Choroid plexus epithelial cell (primary cell): ENCODE data around the gene MAMSTR.
A peak's percentile ranks its signal among the peaks of the same experiment; 100 is the strongest.
"Not testable (repeated sequence)": the region's sequence is repeated elsewhere in the genome, so short reads cannot be mapped to it uniquely, and the experiment has no call there.

Experiments
- DNase-seq: peaks from one replicate; pipeline ENCODE4 v3.0.0-alpha.2; 2010; ENCODE audit warnings: low read depth
- H3K4me3 ChIP-seq: 2 replicates; pipeline ENCODE4 v1.5.1; 2011; ENCODE audit warnings: low read depth, mild to moderate bottlenecking, control low read depth, low read length, moderate library complexity
- TF ChIP-seq, protein P1 (sequence below): conservative IDR thresholded peaks from 2 replicates; pipeline ENCODE4 v1.5.1; 2011; ENCODE audit warnings: low read depth, mild to moderate bottlenecking, control low read depth, inconsistent platforms, low read length, moderate library complexity

MAMSTR gene, protein sequence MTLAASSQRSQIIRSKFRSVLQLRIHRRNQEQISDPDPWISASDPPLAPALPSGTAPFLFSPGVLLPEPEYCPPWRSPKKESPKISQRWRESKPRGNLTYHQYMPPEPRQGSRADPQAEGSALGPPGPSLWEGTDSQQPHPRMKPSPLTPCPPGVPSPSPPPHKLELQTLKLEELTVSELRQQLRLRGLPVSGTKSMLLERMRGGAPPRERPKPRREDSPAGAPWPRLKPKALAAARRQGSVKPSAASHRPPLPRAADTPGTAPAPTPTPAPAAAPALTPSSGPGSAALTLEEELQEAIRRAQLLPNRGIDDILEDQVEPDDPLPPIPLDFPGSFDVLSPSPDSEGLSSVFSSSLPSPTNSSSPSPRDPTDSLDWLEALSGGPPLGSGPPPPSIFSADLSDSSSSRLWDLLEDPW

DNA sequence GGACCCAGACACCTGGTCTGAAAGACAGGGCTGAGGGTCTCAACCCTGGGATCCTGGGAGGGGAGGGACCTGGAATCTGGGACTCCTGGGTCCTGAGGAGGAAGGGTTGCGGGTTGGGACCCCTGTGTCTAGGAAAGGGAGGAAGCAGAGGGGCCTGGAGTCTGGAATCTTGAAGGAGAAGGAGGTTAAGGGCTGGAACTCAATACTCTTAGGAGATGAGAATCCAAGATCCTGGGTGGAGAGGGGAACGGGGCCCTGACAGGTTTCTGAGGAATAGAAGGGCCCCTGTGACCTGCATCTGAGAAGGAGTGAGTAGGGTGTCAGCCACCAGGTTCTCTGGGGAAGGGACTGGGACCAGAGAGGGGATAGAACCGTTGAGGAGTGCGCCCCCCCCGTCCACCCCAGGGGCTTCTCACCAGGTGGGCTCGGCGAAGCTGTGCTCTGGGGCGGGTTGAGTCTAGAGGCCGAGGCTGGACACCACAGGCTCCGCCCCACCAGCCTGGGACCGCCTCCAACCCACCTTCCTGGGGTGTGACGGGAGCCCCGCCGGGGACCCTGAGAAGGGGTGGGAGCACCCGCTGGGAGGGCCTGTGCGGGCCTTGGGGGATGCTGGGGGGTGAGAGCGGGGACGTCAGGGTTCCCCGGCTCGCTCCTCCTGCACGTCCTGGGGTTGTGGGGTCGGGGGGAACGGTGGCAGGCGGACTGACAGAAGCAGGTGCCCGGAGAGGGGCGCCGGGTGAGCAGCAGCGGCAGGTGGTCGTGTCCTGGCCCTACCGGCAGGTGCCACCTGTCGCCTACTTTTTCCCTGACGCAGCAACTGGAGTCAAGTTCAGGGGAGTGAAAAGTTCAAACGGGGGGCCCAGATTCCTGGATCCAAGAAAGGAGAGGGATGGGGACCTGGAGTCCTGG, at the start of gene MAMSTR:
MAMSTR (minus strand) TSS at position 463 of the 909 bp plus-strand sequence. CDS start 694 bp downstream, outside the sequence.
- TF ChIP-seq, protein P1, sequence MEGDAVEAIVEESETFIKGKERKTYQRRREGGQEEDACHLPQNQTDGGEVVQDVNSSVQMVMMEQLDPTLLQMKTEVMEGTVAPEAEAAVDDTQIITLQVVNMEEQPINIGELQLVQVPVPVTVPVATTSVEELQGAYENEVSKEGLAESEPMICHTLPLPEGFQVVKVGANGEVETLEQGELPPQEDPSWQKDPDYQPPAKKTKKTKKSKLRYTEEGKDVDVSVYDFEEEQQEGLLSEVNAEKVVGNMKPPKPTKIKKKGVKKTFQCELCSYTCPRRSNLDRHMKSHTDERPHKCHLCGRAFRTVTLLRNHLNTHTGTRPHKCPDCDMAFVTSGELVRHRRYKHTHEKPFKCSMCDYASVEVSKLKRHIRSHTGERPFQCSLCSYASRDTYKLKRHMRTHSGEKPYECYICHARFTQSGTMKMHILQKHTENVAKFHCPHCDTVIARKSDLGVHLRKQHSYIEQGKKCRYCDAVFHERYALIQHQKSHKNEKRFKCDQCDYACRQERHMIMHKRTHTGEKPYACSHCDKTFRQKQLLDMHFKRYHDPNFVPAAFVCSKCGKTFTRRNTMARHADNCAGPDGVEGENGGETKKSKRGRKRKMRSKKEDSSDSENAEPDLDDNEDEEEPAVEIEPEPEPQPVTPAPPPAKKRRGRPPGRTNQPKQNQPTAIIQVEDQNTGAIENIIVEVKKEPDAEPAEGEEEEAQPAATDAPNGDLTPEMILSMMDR: no peak
- no peak for DNase-seq
- peak within 1 kb of the TSS; percentile 77 for H3K4me3 ChIP-seq

DNA sequence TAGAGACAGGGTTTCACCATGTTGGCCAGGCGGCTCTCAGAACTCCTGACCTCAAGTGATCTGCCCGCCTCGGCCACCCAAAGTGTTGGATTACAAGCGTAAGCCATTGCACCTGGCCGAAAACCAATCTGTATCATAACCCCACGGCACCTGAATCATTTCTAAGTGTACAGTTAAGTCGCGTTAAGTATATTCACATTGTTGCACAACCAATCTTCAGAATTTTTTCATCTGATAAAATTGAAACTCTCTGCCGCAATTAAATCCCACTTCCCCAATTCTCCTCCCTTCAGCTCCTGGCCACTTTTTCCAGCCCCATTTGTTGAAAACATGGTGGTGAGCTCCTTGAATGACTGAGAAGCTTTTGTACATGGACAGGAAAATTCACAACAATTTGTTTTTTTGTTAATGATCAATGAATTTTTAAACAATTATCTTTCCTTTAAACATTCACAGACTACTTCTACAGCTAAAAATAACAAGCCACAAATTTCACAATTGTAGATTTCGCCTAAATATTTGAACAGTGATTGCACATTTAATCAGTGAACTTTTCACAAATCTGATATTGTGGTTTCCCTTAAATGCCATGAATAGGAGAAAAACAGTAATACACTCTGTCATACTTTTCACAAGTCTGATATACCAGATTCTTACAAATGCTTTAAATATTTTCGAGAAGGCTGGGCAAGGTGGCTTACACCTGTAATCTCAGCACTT, 49.6 kb upstream of the MAMSTR start:
- H3K4me3 ChIP-seq: no peak overlapping the region
- TF ChIP-seq, protein P1: no peak
- no peak for DNase-seq

DNA sequence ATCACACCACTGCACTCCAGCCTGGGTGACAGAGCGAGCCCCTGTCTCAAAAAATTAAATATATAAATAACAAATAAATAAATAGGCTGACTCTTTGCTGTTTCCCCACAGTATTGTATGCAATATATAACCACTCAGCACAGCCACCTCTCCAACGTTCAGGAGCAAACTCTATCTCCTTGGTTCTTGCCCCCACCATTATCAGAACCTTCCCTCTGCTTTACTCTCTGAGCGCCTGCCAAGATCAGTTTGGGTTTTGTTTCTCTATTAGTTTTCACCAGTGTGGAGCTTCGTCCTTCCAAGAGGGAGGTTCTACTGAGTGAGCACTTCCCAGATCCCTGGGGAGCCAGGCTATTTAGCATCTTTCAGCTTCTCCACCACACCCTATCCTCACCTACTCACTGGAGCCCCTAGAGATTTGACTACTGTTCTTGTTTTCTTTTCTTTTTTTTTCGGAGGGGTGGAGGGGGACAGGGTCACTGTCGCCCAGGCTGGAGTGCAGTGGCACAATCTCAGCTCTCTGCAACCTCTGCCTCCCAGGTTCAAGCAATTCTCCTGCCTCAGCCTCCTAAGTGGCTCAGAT, 48.7 kb upstream of the MAMSTR start:
- H3K4me3 ChIP-seq, DNase-seq: not testable (repeated sequence)

DNA sequence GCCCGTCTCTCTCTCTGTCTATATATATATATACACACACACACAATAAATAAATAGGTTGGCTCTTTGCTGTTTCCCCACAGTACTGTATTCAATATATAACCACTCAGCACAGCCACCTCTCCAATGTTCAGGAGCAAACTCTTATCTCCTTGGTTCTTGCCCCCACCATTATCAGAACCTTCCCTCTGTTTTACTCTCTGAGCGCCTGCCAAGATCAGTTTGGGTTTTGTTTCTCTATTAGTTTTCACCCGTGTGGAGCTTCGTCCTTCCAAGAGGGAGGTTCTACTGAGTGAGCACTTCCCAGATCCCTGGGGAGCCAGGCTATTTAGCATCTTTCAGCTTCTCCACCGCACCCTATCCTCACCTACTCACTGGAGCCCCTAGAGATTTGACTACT, 46.3 kb upstream of the MAMSTR start:
- not testable (repeated sequence) for DNase-seq, H3K4me3 ChIP-seq

DNA sequence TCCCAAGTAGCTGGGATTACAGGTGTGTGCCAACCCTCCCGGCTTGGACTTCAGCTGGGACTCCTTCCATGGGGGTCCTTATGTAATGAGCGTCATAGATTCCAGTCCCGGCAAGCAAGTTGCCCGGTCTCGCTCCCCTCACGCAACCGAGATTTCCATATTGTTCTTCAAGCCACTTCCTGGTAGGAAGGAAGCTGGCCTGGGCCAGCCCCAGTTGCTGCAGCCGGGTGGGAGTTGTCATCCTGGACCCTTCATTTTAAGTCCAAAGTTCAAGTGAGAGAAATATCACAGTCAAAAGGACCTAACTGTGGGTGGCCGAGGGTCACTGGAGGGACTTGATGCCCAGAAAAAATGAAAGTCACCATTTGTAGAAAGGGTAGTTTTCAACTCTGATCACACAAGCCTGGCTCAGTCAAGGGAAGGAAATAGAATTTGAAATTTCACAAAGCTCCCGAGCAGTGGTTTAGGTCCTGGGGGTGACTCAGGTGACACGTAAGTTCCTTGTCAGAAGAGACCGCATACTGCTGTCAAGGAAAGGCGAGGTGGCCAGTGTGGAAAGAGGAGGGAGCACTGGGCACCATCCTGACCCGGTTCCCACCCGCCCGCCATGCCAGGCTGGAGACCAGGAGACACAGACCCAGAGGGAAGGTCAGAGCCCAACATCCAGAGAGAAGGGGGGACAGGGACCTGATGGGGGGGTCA, 41.1 kb upstream of the MAMSTR start:
- DNase-seq: no peak
- H3K4me3 ChIP-seq: no peak overlapping the region
- TF ChIP-seq, protein P1: no peak

DNA sequence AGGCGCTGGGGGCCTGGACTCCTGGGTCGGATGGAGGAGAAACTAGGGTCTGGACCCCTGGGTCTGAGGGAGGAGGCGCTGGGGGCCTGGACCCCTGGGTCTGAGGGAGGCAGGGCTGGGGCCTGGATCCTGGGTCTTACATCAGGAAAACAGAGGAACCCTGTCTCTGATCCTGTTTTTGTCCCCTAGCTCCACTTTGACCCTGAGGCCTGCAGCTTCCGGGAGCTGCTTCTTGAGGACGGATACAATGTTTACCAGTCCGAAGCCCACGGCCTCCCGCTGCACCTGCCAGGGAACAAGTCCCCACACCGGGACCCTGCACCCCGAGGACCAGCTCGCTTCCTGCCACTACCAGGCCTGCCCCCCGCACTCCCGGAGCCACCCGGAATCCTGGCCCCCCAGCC, 38.2 kb upstream of the MAMSTR start:
- H3K4me3 ChIP-seq: no peak overlapping the region
- DNase-seq: no peak
- TF ChIP-seq, protein P1: no peak

DNA sequence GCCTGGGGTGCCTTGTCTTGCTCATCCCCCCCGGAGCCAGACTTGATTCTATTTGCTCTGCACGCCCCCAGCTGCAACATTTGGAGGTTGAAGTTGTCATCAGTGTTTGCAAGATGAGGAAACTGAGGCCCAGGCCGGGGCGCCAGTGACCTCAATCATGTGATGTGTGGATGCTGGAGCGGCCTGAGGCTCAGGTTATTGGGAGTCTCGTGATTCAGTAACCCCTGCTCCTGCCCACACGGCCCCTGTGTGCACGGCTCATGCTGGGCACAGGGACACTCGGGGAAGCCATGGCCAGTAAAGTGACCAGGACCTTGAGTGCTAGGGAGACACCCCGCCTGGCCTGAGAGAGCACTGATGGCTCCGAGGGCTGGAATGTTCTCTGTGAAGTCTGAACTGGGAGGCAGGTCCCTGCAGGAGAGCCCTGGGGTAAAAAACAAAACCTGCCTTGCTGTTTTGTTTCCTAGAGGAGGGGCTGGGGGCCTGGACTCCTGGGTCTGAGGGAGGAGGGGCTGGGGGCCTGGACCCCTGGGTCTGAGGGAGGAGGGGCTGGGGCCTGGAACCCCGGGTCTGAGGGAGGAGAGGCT, 37.7 kb upstream of the MAMSTR start:
- no peak overlapping the region for H3K4me3 ChIP-seq
- DNase-seq: no peak
- TF ChIP-seq, protein P1: no peak
